Ramos (cell line): ENCODE results near the gene ARHGAP24.

Experiments
- in situ Hi-C: fragments of 300-500 bp; cut with MboI; formaldehyde crosslinking; loops from one replicate; pipeline ENCODE4 v1.14.3; 2022; ENCODE audit warnings: low sequenced_read_pairs; ENCODE audit not compliant: unreplicated experiment

ARHGAP24 gene

DNA sequence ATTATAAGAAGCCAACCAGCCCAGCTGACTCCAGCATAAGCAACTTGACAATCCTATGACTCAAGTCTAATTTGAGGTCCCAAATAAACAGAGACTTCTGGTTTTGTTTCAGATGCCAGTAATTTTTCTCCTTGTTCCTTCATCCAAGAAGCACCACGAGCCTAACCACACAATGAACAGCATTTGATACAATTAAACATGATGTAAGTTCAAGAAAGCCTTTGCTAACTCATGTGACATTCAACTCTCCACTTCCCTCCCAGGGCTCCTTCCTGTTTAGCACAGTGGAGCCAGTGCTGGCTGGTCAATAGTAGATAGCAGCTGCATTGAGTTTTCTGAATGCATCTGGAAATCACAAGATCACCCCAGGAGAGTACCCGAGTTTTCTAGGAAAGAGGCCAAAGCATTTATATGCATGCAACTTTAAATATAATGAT lies 206.3 kb downstream of the ARHGAP24 start:
- in situ Hi-C loops: no loop called here

DNA sequence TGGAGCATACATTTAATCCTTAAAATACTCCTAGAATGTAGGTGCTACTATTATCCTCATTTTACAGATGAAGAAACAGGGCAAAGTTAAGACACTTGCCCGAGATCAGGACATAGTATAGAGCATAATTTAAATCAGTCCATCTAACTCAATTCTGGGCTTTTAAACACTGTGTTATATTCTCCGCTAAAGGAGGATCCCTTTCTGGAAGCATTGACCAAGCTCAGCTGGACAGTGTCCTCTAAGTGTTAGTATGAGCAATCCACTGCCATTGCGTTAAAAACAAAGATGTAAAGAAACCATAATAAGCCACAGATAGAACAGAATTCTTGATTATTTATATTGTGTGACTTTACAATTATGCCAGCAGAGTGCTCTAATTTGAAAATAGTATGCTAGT lies 207.0 kb downstream of the ARHGAP24 start:
- in situ Hi-C loops: no loop called here

DNA sequence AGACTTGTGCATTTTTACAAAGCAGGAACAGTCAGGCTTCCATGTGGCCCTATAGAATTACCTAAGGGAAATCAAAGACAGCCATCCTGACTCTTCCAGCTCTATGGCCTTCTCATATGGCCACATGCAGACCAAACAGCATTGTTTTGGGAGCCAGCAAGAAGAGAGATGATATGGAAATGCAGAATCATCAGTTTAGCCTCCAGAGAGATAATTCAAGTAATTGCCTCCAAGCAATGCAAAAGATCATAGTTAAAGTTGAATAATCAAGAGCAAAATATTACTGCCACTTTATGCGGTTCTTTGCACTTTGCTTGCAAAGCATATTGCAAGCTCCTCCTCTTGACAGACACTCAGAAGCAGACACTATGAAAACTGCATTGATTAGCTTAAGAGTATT lies 207.4 kb downstream of the ARHGAP24 start:
- in situ Hi-C loops: no loop called here

DNA sequence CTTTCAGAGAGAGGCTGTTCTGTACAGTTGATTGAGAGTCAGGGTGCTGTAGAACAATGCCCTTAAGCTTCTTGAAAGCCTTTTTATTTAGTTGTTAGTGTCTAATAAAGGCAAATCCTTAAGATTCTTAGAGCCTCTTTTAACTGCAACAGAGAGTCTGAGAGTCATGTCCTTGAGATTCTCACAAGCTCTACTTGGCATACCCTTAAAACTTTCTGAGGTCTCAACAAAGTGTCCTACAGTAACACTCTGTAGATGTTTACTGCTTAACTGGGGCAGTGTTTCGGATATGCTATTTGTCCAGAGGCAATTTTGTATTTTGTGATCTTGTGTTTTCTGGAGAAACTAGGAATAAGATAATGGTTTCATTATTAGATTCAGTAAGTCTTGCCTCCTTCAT lies 209.7 kb downstream of the ARHGAP24 start:
- in situ Hi-C loops: no loop called here

DNA sequence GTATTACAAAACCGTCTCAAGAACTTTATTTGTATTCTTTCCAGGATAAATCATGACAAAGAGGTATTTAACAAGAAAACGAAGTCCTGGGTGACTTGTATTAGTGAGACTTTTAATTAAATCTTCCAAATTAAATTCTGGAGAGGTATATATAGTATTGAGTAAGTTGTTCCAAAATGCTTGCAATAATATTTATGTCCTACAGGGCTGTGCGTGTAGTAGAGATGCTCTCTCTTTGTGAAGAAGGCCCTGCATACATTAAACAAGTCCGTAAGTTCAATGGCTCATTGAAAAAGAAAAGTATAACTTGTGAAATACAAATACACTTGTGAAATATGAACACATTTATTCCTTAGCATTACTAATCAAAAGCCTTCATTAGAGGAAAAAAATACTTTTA lies 211.4 kb downstream of the ARHGAP24 start:
- in situ Hi-C loops: no loop called here

DNA sequence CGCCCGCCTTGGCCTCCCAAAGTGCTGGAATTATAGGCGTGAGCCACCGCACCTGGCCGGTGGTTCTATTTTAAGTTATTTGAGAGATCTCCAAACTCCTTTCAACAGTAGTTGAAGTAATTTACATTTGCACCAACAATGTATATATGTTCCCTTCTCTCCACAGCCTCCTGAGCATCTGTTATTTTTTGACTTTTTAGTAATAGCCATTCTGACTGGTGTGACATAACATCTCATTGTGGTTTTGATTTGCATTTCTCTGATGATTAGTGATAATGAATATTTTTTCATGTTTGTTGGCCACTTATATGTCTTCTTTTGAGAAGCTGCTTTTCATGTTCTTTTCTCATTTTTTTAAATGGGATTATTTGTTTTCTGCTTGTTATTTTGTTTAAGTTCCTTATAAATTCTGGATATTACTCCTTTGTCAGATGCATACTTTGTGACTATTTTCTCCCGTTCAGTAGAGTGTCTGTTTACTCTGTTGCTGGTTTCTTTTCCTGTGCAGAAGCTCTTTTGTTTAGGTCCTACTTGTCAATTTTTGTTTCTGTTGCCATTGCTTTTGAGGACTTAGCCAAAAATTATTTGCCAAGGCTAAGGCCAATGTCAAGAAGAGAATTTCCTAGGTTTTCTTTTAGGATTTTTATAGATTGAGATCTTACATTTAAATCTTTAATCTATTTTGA lies 213.2 kb downstream of the ARHGAP24 start:
- in situ Hi-C loops: no loop called here

DNA sequence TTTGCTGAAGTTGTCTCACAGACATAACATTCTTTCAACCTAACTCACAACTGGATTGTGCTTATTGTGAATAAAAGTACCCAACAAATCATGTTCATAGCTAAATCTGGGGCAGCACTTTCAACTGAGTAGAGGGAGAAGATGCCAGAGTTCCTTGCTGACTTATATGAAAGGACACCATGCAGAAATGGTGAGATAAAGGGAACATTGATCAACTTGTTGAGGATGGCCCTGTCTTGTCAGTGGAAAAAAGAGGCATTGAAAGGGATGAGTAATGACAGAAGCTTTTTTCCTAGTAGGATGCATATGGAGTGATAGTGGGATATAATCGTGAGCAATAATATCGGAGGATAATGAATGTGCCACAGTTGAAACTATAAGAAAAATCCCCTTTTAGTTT lies 221.7 kb downstream of the ARHGAP24 start:
- in situ Hi-C loops: no loop called here

DNA sequence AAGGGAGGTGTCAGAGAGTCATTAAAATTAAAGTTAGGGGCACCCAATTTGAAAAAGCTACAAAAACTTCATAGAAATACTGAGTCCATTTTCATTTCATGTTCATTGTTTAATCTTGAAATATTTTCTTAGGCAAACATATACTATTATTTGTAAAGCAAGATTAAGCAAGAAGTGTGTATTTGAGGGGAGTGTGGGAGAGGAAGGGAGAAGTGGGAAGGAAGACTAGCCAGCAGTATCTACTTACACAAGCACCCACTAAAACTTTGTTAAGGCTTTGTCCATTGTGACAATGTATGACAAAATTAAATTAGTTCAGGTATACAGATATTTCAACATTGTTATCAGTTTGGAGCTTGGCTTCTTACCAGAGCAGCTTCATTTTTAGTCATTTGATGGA lies 222.9 kb downstream of the ARHGAP24 start:
- in situ Hi-C loops: no loop called here

DNA sequence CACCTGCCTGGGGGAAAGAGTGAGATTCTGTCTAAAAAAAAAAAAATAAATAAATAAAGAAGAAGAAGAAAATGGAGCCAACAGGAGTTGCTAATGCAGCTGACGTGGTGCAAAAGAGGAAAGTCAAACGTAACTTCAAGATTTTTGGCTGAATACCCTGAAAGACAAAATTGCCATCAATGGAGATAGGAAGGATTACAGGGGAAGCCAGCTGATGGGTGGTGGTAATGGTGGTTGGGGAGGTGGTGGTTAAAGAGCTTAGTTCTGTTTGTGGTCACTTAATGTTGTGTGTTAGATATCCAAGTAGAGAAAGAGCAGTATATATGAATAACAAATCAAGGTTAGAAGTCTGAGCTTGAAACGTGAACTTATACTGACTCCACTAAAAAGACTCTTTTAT lies 225.4 kb downstream of the ARHGAP24 start:
- in situ Hi-C loops: no loop called here

DNA sequence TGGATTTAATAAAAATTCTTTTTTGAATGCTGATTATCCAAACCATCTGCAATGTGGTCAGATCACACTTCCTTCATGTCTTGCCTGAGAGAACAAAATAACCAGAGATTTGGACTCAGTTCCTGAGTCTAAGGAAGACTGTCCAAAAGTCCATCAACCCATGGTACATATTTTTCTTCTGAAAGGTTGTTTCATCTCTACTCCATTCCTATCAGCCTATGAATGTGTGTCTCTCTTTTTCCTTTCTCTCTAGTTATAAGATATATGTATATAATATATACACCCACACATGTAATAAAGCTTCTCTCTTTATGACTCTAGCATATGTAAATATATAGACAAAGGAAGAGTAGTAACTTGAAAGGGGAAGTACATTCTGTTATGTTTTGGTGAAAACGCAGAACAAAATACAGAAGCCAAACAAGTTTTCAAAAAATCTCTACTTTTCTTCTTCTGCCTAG lies 226.9 kb downstream of the ARHGAP24 start:
- in situ Hi-C loops: no loop called here

DNA sequence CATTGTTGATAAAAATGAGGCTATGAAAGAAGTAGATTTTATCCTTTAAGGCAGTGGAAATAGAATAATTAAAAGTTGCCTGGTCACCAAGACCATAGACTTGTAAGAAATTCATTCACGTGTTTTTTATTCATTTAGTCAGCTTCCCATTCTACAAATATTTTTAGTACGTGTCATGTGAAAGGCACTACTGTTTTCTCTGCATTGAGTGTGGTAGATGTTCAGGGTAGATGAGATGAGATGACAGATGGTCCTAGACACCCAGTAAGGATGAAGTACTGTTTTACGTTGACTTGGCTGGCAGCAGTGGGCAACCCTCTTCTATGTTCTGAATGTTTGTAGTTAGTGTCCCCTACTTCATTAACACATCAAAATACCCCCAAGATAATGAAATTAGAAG lies 228.1 kb downstream of the ARHGAP24 start:
- in situ Hi-C loops: no loop called here

DNA sequence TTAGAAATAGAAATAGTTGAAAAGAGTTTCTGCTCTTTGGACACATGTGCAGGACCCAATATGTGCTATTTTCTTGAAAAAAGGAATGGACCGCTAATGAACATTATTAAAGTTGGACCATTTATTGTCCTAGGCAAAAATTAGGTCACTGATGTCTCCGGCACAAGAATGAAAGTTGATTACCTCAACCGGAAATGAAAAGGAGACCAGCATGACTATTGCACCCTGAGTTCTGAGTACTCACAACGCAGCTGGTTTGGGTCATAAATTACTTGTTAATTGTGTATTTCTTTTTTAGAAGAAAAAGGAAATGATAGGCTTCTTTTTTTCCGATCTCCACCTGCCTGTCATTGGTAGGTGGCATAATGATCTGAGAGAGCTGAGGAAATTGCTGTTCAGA lies 232.7 kb downstream of the ARHGAP24 start:
- in situ Hi-C loops: no loop called here

DNA sequence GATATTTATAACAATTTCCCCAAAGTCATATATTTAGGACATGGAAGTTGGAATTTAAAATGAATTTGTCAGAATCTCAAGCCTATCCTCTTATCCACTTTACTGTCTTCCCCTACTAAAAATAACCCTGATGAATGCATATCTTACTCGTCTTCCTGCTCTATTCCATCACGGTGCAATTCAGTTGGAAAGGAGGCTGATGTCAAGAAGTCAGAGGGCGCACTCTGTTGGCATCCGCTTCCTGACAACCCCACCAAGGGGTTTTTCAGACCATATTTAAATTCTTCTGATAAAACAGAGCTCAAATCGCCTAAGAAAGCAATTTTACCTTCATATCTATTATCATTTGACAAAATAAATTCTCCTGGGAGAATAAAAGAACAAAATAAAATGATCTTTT lies 233.5 kb downstream of the ARHGAP24 start:
- in situ Hi-C loops: no loop called here

DNA sequence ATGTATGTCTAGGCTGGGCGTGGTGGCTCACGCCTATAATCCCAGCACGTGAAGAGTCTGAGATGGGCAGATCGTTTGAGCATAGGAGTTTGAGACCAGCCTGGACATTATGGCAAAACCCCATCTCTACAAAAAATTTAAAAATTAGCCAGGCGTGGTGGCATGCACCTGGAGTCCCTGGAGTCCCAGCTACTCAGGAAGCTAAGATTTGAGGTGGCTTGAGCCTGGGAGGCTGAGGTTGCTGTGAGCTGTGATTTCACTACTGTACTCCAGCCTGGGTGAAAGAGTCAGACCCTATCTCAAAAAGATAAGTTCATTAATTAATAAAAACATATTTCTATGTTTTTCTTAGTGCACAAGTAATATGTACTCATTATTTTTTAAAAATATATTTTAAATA lies 238.1 kb downstream of the ARHGAP24 start:
- in situ Hi-C loops: no loop called here

DNA sequence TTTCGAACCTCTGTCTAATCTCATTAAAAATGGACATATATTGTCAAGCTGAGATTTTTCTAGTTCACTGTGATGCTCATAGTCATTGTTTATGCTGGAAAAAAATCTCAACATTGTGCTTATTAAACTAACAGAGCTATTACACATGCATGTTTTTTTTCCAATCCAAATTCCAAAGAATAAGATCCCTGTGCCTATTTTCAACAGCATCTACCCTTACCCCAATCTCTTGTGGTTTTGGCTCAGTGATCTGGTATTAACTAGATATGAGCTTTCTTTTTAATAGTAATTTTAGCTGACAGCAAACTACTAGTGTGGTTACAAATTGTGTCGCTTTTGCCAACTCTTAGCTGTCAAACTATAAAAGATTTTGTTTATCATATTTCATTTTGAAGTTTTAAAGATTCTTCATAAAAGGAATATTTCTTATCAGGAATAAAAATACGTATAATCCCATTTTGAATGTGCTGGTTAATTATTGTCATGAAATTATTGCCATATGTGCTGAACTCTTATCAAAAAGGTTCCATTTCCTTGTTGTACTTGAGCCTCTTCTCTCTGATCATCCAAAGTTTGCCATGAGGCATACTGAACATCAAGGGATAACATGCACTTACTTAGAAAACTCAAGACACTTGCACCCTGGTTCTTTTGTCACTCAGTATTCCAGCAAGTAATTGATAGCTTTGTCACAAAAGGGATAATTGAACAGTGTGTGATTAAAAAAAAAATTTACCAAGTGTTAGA lies 241.2 kb downstream of the ARHGAP24 start:
- in situ Hi-C loops: no loop called here

DNA sequence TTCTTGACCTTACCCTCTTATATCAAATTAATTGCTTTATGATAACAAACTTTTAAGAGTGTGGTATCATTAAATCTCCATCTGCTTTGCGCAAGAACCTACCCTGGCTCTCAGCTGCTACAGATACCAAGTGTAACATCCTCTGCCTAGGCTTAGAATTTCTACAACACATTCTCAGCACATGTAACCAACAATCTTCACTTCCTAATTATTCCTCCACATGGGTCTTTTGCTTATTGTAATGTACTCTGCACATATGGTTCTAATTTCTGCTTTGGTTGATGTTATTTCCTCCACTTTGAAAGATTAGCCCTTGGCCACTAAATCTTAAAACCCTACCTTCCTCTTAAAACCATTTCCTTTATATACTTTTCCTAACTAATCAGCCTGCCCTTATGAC lies 242.4 kb downstream of the ARHGAP24 start:
- in situ Hi-C loops: no loop called here

DNA sequence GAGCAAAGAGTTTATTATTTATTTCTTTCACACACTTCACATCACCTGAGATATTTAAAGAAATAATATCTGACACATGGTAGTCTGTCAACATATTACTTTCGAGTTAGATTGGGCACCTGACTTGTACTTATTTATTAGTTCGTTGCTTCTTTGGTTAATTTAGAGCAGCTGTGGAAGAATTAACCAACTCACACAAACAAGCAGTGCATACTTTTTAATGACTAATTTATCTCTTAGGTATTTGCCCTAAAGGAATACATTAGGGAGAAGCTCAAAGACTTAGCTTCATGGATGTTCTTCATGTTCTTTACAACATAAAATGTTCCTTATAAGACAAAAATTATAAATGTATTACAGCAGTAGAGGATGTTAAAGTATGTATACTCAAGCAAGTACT lies 242.9 kb downstream of the ARHGAP24 start:
- in situ Hi-C loops: no loop called here

DNA sequence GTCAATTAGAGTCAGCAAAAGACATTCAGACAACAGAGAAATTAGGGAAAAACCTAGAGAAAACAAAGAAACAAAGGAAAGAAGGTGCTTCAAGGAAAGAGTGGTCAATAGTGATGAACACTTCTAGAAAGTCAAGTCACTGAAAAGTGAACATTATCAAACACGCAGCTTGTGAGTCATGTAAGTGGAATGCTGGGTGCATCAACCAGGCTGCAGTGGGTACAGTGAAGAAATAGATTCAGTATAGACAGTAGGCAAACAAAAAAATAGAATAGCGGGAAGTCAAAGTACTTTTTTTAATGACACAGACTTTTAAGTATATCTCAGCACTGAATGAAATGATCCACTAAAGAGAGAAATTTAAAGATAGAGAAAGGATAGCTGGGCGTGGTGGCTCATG lies 245.8 kb downstream of the ARHGAP24 start:
- in situ Hi-C loops: no loop called here

DNA sequence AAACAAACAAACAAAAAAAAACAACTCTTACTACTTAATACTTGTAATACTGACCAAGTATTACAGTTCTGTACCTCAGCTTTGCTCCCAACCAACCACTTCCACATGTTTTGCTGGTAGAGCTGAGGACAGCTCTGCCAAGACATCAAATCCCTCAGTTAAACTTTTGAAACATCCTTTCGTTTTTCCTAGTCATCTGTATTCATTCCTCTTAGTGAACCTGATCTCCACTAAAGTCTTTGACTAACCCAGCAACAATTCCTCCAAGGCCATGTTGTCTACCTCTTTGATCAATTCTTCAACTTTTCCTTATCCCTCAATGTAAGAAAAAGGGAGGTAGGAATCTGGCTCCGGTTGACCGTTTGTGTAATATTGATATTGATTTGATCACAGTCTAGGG lies 247.5 kb downstream of the ARHGAP24 start:
- in situ Hi-C loops: no loop called here

DNA sequence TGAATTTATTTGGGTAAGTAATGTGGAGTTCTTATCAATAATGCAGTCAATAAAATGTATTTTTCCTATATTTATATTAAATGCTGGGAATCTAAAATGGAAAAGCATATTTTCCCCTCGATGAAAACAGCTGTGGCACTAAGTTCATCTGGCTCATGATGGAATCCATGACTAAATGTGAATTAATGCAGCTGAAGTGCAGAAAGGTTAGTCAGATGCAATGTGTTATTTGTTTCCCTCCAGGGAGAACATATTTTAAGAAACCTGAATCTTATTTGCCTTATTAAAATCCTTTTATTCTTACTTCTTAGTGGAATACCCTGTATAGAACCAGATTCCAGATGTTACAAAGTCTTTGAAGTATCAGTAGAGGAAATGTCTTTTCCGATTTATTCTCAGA lies 247.9 kb downstream of the ARHGAP24 start:
- in situ Hi-C loops: no loop called here

DNA sequence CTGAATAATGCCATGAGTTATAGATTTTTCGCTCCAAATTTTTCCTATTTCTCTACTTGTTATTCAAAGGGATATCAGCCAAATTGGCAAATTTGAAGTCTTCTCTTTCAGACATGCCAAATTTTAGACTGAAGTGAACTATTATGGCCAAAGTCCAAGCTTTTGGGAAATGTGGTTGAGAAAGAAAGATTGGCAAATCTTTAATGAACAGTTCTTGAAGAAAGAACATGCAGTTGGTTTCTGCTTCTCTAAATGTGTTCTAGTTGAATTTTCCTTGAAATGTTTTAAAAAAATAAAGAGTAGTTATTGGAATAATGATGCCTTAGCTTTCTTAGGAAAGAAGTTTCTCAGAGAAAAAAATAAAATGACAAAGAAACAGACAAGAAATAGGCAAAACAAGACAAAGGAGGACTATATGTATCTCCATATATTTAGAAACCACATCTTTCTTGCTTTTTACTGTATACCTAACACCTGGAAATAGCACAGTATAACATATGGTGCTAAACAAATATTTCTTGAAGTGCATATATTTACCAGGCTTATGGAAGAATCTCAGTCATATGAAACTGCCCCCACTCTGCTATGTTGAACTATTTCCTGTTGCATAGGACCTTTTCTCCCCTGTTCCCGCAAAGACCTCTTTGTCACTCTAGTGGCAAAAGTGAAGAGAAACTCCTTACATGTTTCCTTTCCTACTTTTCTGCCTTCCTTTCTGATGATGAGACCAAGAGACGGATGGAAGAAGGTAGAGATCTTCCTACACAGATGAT lies 250.0 kb downstream of the ARHGAP24 start:
- in situ Hi-C loops: no loop called here
